Measurements from ENCODE around the gene TAF6L. TPM values are rescaled to one million over a fixed set of nuclear protein-coding genes. Genes with fewer than 3 reads are reported as not detected.

Gene TAF6L
- total RNA-seq, 1 donor from 2014 or later, result 50.5 TPM

GRCh38 chr11:62804310-62805075, 33.3 kb downstream of the TAF6L start:
- TF ChIP-seq CTCF (conservative IDR thresholded peaks at IDR 0.05), result no peak
- peak overlapping the region; percentile 100 for H3K4me3 Mint-ChIP-seq
- no peak for DNase-seq (ENCODE audit: low read depth, low spot score)
- H3K27me3 Mint-ChIP-seq (ENCODE audit: low read depth), result peaks cover 2% of the 10 kb centered on the region
- H3K27ac Mint-ChIP-seq (ENCODE audit: unreplicated experiment), result peak overlapping the region; percentile 92
- H3K36me3 Mint-ChIP-seq (ENCODE audit: low read depth), result peaks cover 14% of the 10 kb centered on the region
- H3K4me1 Mint-ChIP-seq, result peaks cover 33% of the 10 kb centered on the region
- H3K9me3 Mint-ChIP-seq, result no peaks in the 10 kb centered on the region

- Mint-ChIP-seq H3K27ac (ENCODE audit: unreplicated experiment) (peak within 1 kb of the TSS; percentile 98), H3K27me3 (ENCODE audit: low read depth) (peaks cover 2% of the 10 kb centered on the region), H3K4me3 (peak within 1 kb of the TSS; percentile 100), H3K4me1 (peaks cover 33% of the 10 kb centered on the region), H3K36me3 (ENCODE audit: low read depth) (peaks cover 14% of the 10 kb centered on the region), H3K9me3 (no peaks in the 10 kb centered on the region)
- peak; percentile 49 for TF ChIP-seq CTCF (conservative IDR thresholded peaks at IDR 0.05)
- DNase-seq (ENCODE audit: low read depth, low spot score), result peak; percentile 99
These were observed 34.1 kb downstream of the TAF6L start, which contains the start of gene NXF1 for GRCh38 chr11:62805076-62805892. Gene NXF1 (minus strand): TSS chr11:62805440. CDS start chr11:62805356, 84 bp downstream.

GRCh38 chr11:62805961-62806441, 34.8 kb downstream of the TAF6L start:
- TF ChIP-seq CTCF (conservative IDR thresholded peaks at IDR 0.05), result no peak
- peak overlapping the region; percentile 88 for H3K27ac Mint-ChIP-seq (ENCODE audit: unreplicated experiment)

GRCh38 chr11:62806611-62807121, 35.5 kb downstream of the TAF6L start:
- Mint-ChIP-seq H3K4me1 (peaks cover 33% of the 10 kb centered on the region), H3K27ac (ENCODE audit: unreplicated experiment) (no peak overlapping the region), H3K36me3 (ENCODE audit: low read depth) (peaks cover 4% of the 10 kb centered on the region)

More at GRCh38 chr11:62805961-62806441, 34.8 kb downstream of the TAF6L start:
- peak overlapping the region; percentile 100 for H3K4me3 Mint-ChIP-seq
- H3K36me3 Mint-ChIP-seq (ENCODE audit: low read depth), result peaks cover 11% of the 10 kb centered on the region
- peaks cover 33% of the 10 kb centered on the region for H3K4me1 Mint-ChIP-seq
- DNase-seq (ENCODE audit: low read depth, low spot score), result no peak
- H3K27me3 Mint-ChIP-seq (ENCODE audit: low read depth), result peaks cover 2% of the 10 kb centered on the region
- no peaks in the 10 kb centered on the region for H3K9me3 Mint-ChIP-seq

More at GRCh38 chr11:62806611-62807121, 35.5 kb downstream of the TAF6L start:
- TF ChIP-seq CTCF (conservative IDR thresholded peaks at IDR 0.05), result no peak
- peaks cover 2% of the 10 kb centered on the region for H3K27me3 Mint-ChIP-seq (ENCODE audit: low read depth)
- peak overlapping the region; percentile 100 for H3K4me3 Mint-ChIP-seq
- no peaks in the 10 kb centered on the region for H3K9me3 Mint-ChIP-seq
- no peak for DNase-seq (ENCODE audit: low read depth, low spot score)
